ENCODE data around the gene FAM9C. TPM values are rescaled to one million over a fixed set of nuclear protein-coding genes. Genes with fewer than 3 reads are reported as not detected.

The FAM9C gene
- total and polyA plus RNA-seq, 9 of the 15 experiments (the other 6 are each of a cell fraction or from before 2014, with no cell fraction given), result not detected

- H3K4me1 ChIP-seq (replicated peaks in 1 of 2; ENCODE audit: control insufficient read depth in 2 of 2, insufficient read depth in 2 of 2, low read length in 2 of 2), result peaks cover 0 to 9% of the 10 kb centered on the region in 2 experiments; a peak in 2 of 5 replicates
- POLR2A ChIA-PET, result no interaction called here
- ATAC-seq, result no peak; the same call in 2 of the 3 replicates
- H3K4me3 ChIP-seq, result no peak overlapping the region
- no TSS peak for BruUV-seq (replicated peaks)
- in situ Hi-C loops (cut with MboI) (no loop called here), intact Hi-C loops (cut with micrococcal nuclease) (no loop called here)
- no peaks in the 10 kb centered on the region for H3K79me2 ChIP-seq (ENCODE audit: control insufficient read depth, insufficient read depth, low read length)
- no peaks in the 10 kb centered on the region for H3K9me1 ChIP-seq (ENCODE audit: control insufficient read depth, insufficient read depth, low read length)
- H3K9ac ChIP-seq (ENCODE audit: insufficient read depth in 1 of 2, low read depth in 2 of 2, low read length in 2 of 2), result no peak overlapping the region
- CTCF ChIA-PET (ENCODE audit: low intra/inter-chr PET ratio), result no interaction called here
- H3K4me2 ChIP-seq (ENCODE audit: insufficient read depth, low read length), result no peak overlapping the region
- no peak for DNase-seq (ENCODE audit: extremely low read depth in 1 of 4, low spot score in 3 of 4)
- no peaks in the 10 kb centered on the region for H3K9me3 ChIP-seq (replicated peaks; ENCODE audit: control insufficient read depth, insufficient read depth, low read depth, low read length)
- no peak overlapping the region for H2AFZ ChIP-seq (ENCODE audit: low read depth, low read length)
- H3K27ac ChIP-seq (ENCODE audit: extremely low read depth, low read depth, low read length), result no peak overlapping the region
- no peaks in the 10 kb centered on the region for H4K20me1 ChIP-seq (replicated peaks; ENCODE audit: control insufficient read depth, insufficient read depth, low read length)
- 37% methylated on average over 3 of the region's 3 CpGs for WGBS (ENCODE audit: insufficient coverage, low coverage, missing lambda C conversion rate)
- TF ChIP-seq TFAP4 (CRISPR knock-in tag; IDR thresholded peaks at IDR 0.05; ENCODE audit: borderline replicate concordance), result no peak
- TF ChIP-seq IRF9 (tag; IDR thresholded peaks at IDR 0.05), result no peak
- no peak for TF ChIP-seq CHD1 (IDR thresholded peaks at IDR 0.05; ENCODE audit: low read length)
- no peak for FAIRE-seq
- H3K27me3 ChIP-seq (ENCODE audit: control insufficient read depth in 2 of 2, insufficient read depth in 2 of 2, low read length in 2 of 2), result no peaks in the 10 kb centered on the region
- no peaks in the 10 kb centered on the region for H3K36me3 ChIP-seq (ENCODE audit: control insufficient read depth, insufficient read depth, low read length)
Measured at GRCh38 chrX:13047759-13048158, 3.3 kb upstream of the FAM9C start.
